Lower leg skin (tissue), 4 donors: ENCODE results near the gene UQCC2. TPM values are rescaled to one million over a fixed set of nuclear protein-coding genes. Genes with fewer than 3 reads are reported as not detected.

ENCODE experiments used
- DNase-seq, 2 donors: peaks; one replicate each; pipeline ENCODE4 v3.0.0-alpha.2; 2019; ENCODE audit warnings: low spot score in 2 of 2
- H3K4me3 ChIP-seq: fragments of 200-600 bp; sonication (generic); 2 replicates; pipeline ENCODE4 v1.5.1; 2017; ENCODE audit warnings: mild to moderate bottlenecking, low read depth; ENCODE audit not compliant: poor library complexity, severe bottlenecking
- CTCF ChIP-seq, 3 donors: fragments of 450-650 bp; IDR thresholded peaks; one replicate each; pipeline ENCODE4 v1.5.1; 2016; ENCODE audit warnings: antibody characterized with exemption in 3 of 3, mild to moderate bottlenecking in 3 of 3, moderate library complexity in 2 of 3
- POLR2A ChIP-seq, 2 donors: fragments of 450-650 bp; IDR thresholded peaks; one replicate each; pipeline ENCODE4 v1.6.1; 2016 to 2017; ENCODE audit warnings: antibody characterized with exemption in 2 of 2, mild to moderate bottlenecking in 1 of 2, moderate library complexity in 1 of 2
- WGBS, 2 donors: methylation state at CpG; one replicate each; pipeline ENCODE4 v1.1.5; 2018; 5-methylcytosine and 5-hydroxymethylcytosine counted together
- intact Hi-C: fragments of 100-400 bp; cut with DNase I; formaldehyde crosslinking; loops from one replicate; pipeline ENCODE4 v1.15.0; 2023; ENCODE audit warnings: low total_unique reads
- total RNA-seq, 4 donors: library from RNA; depleted of rRNA; stranded (reverse); fragments of >200 nt; gene quantifications; one replicate each; pipeline ENCODE4 v1.1.0, GENCODE V29; 2016

UQCC2 gene
- total RNA-seq, 4 donors from 2014 or later, result 8.5 to 20.4 (median 10.2) TPM

GRCh38 chr6:33742092-33742491 is 30.6 kb upstream of the UQCC2 start:
- intact Hi-C loops, result loop anchor here (10.0 kb wide), 1 partner anchor 413 kb away; no protein-coding TSS in a partner anchor
- TF ChIP-seq POLR2A (IDR thresholded peaks at IDR 0.05) (no peak), CTCF (IDR thresholded peaks at IDR 0.05) (no peak)
- 44 to 49% methylated on average over 8 to 9 of the region's 9 CpGs for WGBS, 2 donors
- no peak overlapping the region for H3K4me3 ChIP-seq
- DNase-seq, result no peak

DNA sequence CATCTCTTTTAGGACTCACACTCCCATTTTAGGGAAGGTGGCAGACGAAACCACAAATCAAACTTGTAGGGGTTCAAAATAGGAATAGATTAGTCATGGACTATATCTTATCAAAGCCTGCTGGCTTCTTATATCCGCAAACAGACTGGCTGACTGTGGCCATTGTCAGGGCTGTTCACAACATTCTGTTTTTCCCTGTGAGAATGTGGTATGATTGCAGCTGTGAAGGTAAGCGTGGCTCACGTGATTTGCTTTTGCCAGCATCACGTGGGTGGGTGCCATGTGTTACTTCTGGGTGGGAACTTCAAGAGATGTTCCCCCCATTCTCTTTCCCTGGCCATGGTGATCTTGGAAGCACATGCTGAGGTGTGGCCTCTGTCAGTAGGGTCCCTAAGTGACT is 29.3 kb upstream of the UQCC2 start:
- H3K4me3 ChIP-seq, result no peak overlapping the region
- 83 to 84% methylated on average over 5 of the region's 5 CpGs for WGBS, 2 donors
- TF ChIP-seq POLR2A (IDR thresholded peaks at IDR 0.05) (no peak), CTCF (IDR thresholded peaks at IDR 0.05) (no peak)
- DNase-seq, result no peak
- intact Hi-C loops, result loop anchor here (10.0 kb wide), 1 partner anchor 414 kb away; no protein-coding TSS in a partner anchor

DNA sequence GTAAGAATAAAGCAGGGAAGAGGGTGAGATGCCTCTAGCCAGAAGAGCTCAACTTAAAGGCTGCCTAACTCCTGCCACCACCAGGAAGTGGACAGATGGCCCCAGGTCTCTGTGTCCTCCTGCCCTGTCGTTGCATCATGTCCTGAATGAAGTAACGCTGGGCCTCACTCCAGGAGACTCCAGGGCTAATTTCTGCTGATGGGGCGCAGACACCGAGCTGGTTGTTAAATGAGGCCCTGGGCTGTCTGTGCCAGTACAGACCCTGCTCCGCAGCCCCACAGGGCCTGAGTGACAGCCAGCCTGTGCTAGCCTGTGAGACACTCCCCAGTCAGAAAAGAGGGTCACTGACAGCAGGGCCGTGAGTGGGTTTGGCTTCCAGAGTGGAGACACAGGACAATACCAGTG is 28.7 kb upstream of the UQCC2 start:
- intact Hi-C loops, result loop anchor here (10.0 kb wide), 1 partner anchor 415 kb away; no protein-coding TSS in a partner anchor
- TF ChIP-seq POLR2A (IDR thresholded peaks at IDR 0.05), result no peak
- TF ChIP-seq CTCF (IDR thresholded peaks at IDR 0.05), result no peak
- DNase-seq, result no peak
- WGBS, 2 donors, result 65 to 77% methylated on average over 6 of the region's 6 CpGs
- H3K4me3 ChIP-seq, result no peak overlapping the region

GRCh38 chr6:33739571-33739970 is 28.1 kb upstream of the UQCC2 start:
- TF ChIP-seq POLR2A (IDR thresholded peaks at IDR 0.05), result no peak
- no peak for TF ChIP-seq CTCF (IDR thresholded peaks at IDR 0.05)
- intact Hi-C loops, result no loop called here
- no peak overlapping the region for H3K4me3 ChIP-seq
- DNase-seq, result no peak
- WGBS, 2 donors, result 73 to 75% methylated on average over 5 of the region's 5 CpGs

DNA sequence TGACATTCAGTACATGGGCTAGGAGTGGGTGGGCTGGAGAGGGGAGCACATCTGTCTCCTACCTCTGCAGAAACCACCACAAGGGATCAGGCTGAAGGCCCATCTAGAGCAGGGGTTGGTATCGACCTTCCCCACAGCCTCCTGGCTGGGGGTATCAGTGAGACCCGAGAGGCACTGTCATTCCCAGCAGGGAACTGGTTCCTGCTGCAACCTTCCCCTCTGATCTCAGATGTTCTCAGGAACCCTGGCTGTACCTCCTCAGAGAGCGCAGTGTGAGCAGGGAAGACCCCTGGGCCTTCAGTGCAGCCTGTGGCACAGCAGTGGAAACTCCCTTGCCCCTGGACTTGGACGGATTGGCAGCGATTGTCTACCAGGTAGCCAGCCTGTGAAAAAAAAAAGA is 27.4 kb upstream of the UQCC2 start:
- no peak overlapping the region for H3K4me3 ChIP-seq
- intact Hi-C loops, result no loop called here
- TF ChIP-seq POLR2A (IDR thresholded peaks at IDR 0.05), result no peak
- TF ChIP-seq CTCF (IDR thresholded peaks at IDR 0.05), result no peak
- DNase-seq, result no peak
- WGBS, 2 donors, result 80 to 89% methylated on average over 5 of the region's 5 CpGs

- WGBS, 2 donors, result 81 to 86% methylated on average over 9 of the region's 9 CpGs
- intact Hi-C loops, result no loop called here
- DNase-seq, result no peak
- no peak overlapping the region for H3K4me3 ChIP-seq
- no peak for TF ChIP-seq CTCF (IDR thresholded peaks at IDR 0.05)
- no peak for TF ChIP-seq POLR2A (IDR thresholded peaks at IDR 0.05)
Observed at GRCh38 chr6:33738153-33738552, 26.7 kb upstream of the UQCC2 start.
